H1 (cell line): ENCODE measurements around the gene CCL7.

Source experiments
- BRCA1 ChIP-seq: IDR thresholded peaks from 2 replicates; pipeline ENCODE4 v1.6.1; 2012; ENCODE audit warnings: low read depth, low read length, improper control_type of control experiment
- CEBPB ChIP-seq: IDR thresholded peaks from 2 replicates; pipeline ENCODE4 v1.6.1; 2012; ENCODE audit warnings: low read depth, low read length
- EZH2 ChIP-seq: fragments of 200-600 bp; sonication (generic); IDR thresholded peaks from 2 replicates; pipeline ENCODE4 v1.7.1; 2012; ENCODE audit warnings: low read depth, mild to moderate bottlenecking, moderate library complexity, low read length, inconsistent platforms; ENCODE audit not compliant: severe bottlenecking
- HDAC2 ChIP-seq, 2 experiments: fragments of 300-600 bp in 1 of 2; sonication (generic) in 1 of 2; IDR thresholded peaks; 2 replicates each; pipeline ENCODE4 v1.6.1; 2011 to 2012; ENCODE audit warnings: low read depth in 2 of 2, low read length in 2 of 2, mild to moderate bottlenecking in 2 of 2, moderate library complexity in 2 of 2, borderline replicate concordance in 1 of 2, inconsistent platforms in 1 of 2
- SIN3A ChIP-seq, 2 experiments: IDR thresholded peaks in 1 of 2; conservative IDR thresholded peaks in 1 of 2; 2 replicates each; pipeline ENCODE4 v1.6.1; 2011 to 2012; ENCODE audit warnings: low read length in 2 of 2, improper control_type of control experiment in 1 of 2, low read depth in 1 of 2, mild to moderate bottlenecking in 1 of 2
- YY1 ChIP-seq: IDR thresholded peaks from 2 replicates; pipeline ENCODE4 v1.6.1; 2011; ENCODE audit warnings: low read depth, mild to moderate bottlenecking, low read length
- TF ChIP-seq, protein P1 (sequence below), 3 experiments: IDR thresholded peaks; 1 replicate in 2 of 3; 2 replicates in 1 of 3; pipeline versions ENCODE4 v1.5.1 to v1.6.1; 2011; ENCODE audit warnings: low read length in 3 of 3, mild to moderate bottlenecking in 3 of 3, inconsistent platforms in 2 of 3, low read depth in 1 of 3, moderate library complexity in 1 of 3; ENCODE audit not compliant: insufficient read depth in 1 of 3; ENCODE audit errors: control extremely low read depth in 1 of 3

DNA sequence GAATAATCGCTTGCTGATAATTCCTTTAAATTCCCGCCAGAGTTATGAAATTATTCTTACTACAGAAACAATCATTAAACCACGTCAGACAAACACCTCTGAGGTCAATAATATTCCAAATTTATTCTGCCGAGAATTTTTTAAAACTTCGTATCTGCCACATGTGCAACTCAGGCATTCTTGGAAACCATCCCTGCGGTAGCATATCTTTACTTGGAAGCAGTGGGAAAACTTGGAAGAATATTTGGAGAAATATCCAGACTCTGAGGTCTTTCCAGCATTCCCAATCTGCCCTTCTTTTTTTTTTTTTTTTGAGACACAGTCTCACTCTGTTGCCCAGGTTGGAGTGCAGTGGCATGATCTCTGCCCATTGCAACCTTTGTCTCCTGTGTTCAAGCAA is 13.6 kb downstream of the CCL7 start:
- no peak for TF ChIP-seq BRCA1
- TF ChIP-seq, protein P1, sequence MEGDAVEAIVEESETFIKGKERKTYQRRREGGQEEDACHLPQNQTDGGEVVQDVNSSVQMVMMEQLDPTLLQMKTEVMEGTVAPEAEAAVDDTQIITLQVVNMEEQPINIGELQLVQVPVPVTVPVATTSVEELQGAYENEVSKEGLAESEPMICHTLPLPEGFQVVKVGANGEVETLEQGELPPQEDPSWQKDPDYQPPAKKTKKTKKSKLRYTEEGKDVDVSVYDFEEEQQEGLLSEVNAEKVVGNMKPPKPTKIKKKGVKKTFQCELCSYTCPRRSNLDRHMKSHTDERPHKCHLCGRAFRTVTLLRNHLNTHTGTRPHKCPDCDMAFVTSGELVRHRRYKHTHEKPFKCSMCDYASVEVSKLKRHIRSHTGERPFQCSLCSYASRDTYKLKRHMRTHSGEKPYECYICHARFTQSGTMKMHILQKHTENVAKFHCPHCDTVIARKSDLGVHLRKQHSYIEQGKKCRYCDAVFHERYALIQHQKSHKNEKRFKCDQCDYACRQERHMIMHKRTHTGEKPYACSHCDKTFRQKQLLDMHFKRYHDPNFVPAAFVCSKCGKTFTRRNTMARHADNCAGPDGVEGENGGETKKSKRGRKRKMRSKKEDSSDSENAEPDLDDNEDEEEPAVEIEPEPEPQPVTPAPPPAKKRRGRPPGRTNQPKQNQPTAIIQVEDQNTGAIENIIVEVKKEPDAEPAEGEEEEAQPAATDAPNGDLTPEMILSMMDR (IDR thresholded peaks at IDR 0.05; ENCODE audit: control extremely low read depth in 1 of 3, insufficient read depth in 1 of 3, low read depth in 1 of 3, low read length in 3 of 3): no peak
- no peak for TF ChIP-seq YY1
- no peak for TF ChIP-seq EZH2
- no peak for TF ChIP-seq SIN3A (conservative IDR thresholded peaks at IDR 0.05 in 1 of 2, IDR thresholded peaks at IDR 0.05 in 1 of 2; ENCODE audit: low read depth in 1 of 2, low read length in 2 of 2)
- no peak for TF ChIP-seq CEBPB
- no peak for TF ChIP-seq HDAC2 (IDR thresholded peaks at IDR 0.05; ENCODE audit: borderline replicate concordance in 1 of 2, low read depth in 2 of 2, low read length in 2 of 2)
